Keratinocyte (primary cell): ENCODE measurements around the gene CD2AP. TPM values are rescaled to one million over a fixed set of nuclear protein-coding genes. Genes with fewer than 3 reads are reported as not detected.

Experiments used
- DNase-seq: peaks from one replicate; pipeline ENCODE4 v3.0.0-alpha.2; 2011; ENCODE audit warnings: low read depth, missing footprints, low spot score
- FAIRE-seq: peaks from 2 replicates; lab custom pipeline; 2011; peaks lifted over from hg19 to GRCh38; lab: Jason Lieb, UNC
- H2AFZ ChIP-seq: 2 replicates; pipeline ENCODE4 v1.6.0; 2012; ENCODE audit warnings: low read length, control low read depth, inconsistent platforms; ENCODE audit not compliant: control insufficient read depth
- H3K27ac ChIP-seq: 2 replicates; pipeline ENCODE4 v1.5.1; 2011; ENCODE audit warnings: low read length; ENCODE audit not compliant: control insufficient read depth, insufficient read depth
- H3K27me3 ChIP-seq: 3 replicates; pipeline ENCODE4 v1.6.0; 2011; ENCODE audit warnings: low read length; ENCODE audit not compliant: control insufficient read depth, insufficient read depth; ENCODE audit errors: extremely low read depth
- H3K36me3 ChIP-seq, 2 experiments: 2 replicates in 1 of 2; 3 replicates in 1 of 2; pipeline ENCODE4 v1.5.1; 2011; ENCODE audit warnings: low read length in 2 of 2, mild to moderate bottlenecking in 1 of 2; ENCODE audit not compliant: control insufficient read depth in 2 of 2, insufficient read depth in 2 of 2; ENCODE audit errors: extremely low read depth in 1 of 2
- H3K4me1 ChIP-seq: 3 replicates; pipeline ENCODE4 v1.5.1; 2011; ENCODE audit warnings: low read length; ENCODE audit not compliant: control insufficient read depth, insufficient read depth; ENCODE audit errors: extremely low read depth
- H3K4me2 ChIP-seq: 3 replicates; pipeline ENCODE4 v1.6.0; 2011; ENCODE audit warnings: low read depth, low read length; ENCODE audit not compliant: control insufficient read depth, insufficient read depth; ENCODE audit errors: extremely low read depth
- H3K4me3 ChIP-seq, 3 experiments: fragments of 200-600 bp in 1 of 3; sonication (generic) in 1 of 3; 2 replicates in 2 of 3; 3 replicates in 1 of 3; pipeline ENCODE4 v1.5.1; 2011 to 2016; ENCODE audit warnings: low read length in 3 of 3, mild to moderate bottlenecking in 3 of 3, control low read depth in 2 of 3, inconsistent platforms in 1 of 3, low read depth in 1 of 3, mixed read lengths in 1 of 3, mixed run types in 1 of 3, moderate library complexity in 1 of 3; ENCODE audit not compliant: control insufficient read depth in 2 of 3, insufficient read depth in 2 of 3; ENCODE audit errors: extremely low read depth in 1 of 3
- H3K79me2 ChIP-seq: 2 replicates; pipeline ENCODE4 v1.6.0; 2012; ENCODE audit warnings: low read length; ENCODE audit not compliant: control insufficient read depth, insufficient read depth
- H3K9ac ChIP-seq: 3 replicates; pipeline ENCODE4 v1.6.0; 2011; ENCODE audit warnings: low read length; ENCODE audit not compliant: control insufficient read depth, insufficient read depth; ENCODE audit errors: extremely low read depth
- H3K9me1 ChIP-seq: 3 replicates; pipeline ENCODE4 v1.6.0; 2011; ENCODE audit warnings: low read length; ENCODE audit not compliant: control insufficient read depth, insufficient read depth; ENCODE audit errors: extremely low read depth
- H3K9me3 ChIP-seq: 2 replicates; pipeline ENCODE4 v1.5.1; 2012; ENCODE audit warnings: low read depth, low read length; ENCODE audit not compliant: control insufficient read depth
- H4K20me1 ChIP-seq: 3 replicates; pipeline ENCODE4 v1.6.0; 2011; ENCODE audit warnings: low read length; ENCODE audit not compliant: control insufficient read depth, insufficient read depth; ENCODE audit errors: extremely low read depth
- CTCF ChIP-seq, 3 experiments: IDR thresholded peaks in 1 of 3; conservative IDR thresholded peaks in 1 of 3; optimal IDR thresholded peaks in 1 of 3; 2 replicates in 2 of 3; 3 replicates in 1 of 3; pipeline versions ENCODE3 to v1.5.1; 2011; ENCODE audit warnings: low read length in 3 of 3, mild to moderate bottlenecking in 3 of 3, moderate library complexity in 2 of 3, control low read depth in 1 of 3, inconsistent platforms in 1 of 3; ENCODE audit not compliant: insufficient read depth in 2 of 3; ENCODE audit errors: extremely low read depth in 1 of 3
- EZH2 ChIP-seq: IDR thresholded peaks from one replicate; pipeline ENCODE4 v1.6.1; 2012; ENCODE audit warnings: inconsistent platforms, mild to moderate bottlenecking, low read length, moderate library complexity
- dilution Hi-C: fragments of 300-500 bp; cut with MboI; formaldehyde crosslinking; loops from one replicate; pipeline ENCODE4 v1.7.0; 2020; ENCODE audit warnings: low sequenced_read_pairs; ENCODE audit not compliant: extremely low pct_ligation_motif_present
- polyA plus RNA-seq, 5 experiments: library from polyadenylated mRNA; depleted of rRNA in 3 of 5; stranded (reverse) in 3 of 5; stranded (forward) in 1 of 5; unstranded in 1 of 5; fragments of >200 nt; gene quantifications; 1 replicate in 1 of 5; 2 replicates in 3 of 5; 3 replicates in 1 of 5; pipeline versions ENCODE4 v1.2.1 to v1.2.3, GENCODE V29; 2011 to 2012; ENCODE audit warnings: missing spikeins in 2 of 5, low read depth in 1 of 5, low replicate concordance in 1 of 5

Gene CD2AP
- polyA plus RNA-seq, 1 donor (not counting 4 experiments of a cell fraction or from before 2014, with no cell fraction given): 23.9 TPM

GRCh38 chr6:47452899-47453298, 24.7 kb upstream of the CD2AP start:
- H3K9me1 ChIP-seq: no peaks in the 10 kb centered on the region
- FAIRE-seq (no peak), DNase-seq (no peak)
- TF ChIP-seq EZH2 (no peak), CTCF (optimal IDR thresholded peaks at IDR 0.05 in 1 of 3, IDR thresholded peaks at IDR 0.05 in 1 of 3, conservative IDR thresholded peaks at IDR 0.05 in 1 of 3; ENCODE audit: extremely low read depth in 1 of 3, insufficient read depth in 2 of 3, low read length in 3 of 3) (no peak)
- no peak overlapping the region for H3K4me2 ChIP-seq
- no peaks in the 10 kb centered on the region for H3K27me3 ChIP-seq
- no peaks in the 10 kb centered on the region for H3K36me3 ChIP-seq
- H3K79me2 ChIP-seq: no peaks in the 10 kb centered on the region
- H3K9me3 ChIP-seq: no peaks in the 10 kb centered on the region
- no peak overlapping the region for H3K27ac ChIP-seq
- no peak overlapping the region for H3K4me3 ChIP-seq
- H2AFZ ChIP-seq: no peak overlapping the region
- no peaks in the 10 kb centered on the region for H4K20me1 ChIP-seq
- no peaks in the 10 kb centered on the region for H3K4me1 ChIP-seq
- H3K9ac ChIP-seq: no peak overlapping the region
- dilution Hi-C loops: no loop called here

GRCh38 chr6:47453372-47453936, 24.1 kb upstream of the CD2AP start:
- no peaks in the 10 kb centered on the region for H3K36me3 ChIP-seq
- H3K9me3 ChIP-seq: no peaks in the 10 kb centered on the region
- no peak overlapping the region for H3K4me3 ChIP-seq
- H3K9ac ChIP-seq: no peak overlapping the region
- DNase-seq: no peak
- H3K79me2 ChIP-seq: no peaks in the 10 kb centered on the region
- TF ChIP-seq CTCF (optimal IDR thresholded peaks at IDR 0.05 in 1 of 3, IDR thresholded peaks at IDR 0.05 in 1 of 3, conservative IDR thresholded peaks at IDR 0.05 in 1 of 3; ENCODE audit: extremely low read depth in 1 of 3, insufficient read depth in 2 of 3, low read length in 3 of 3): no peak
- no peak overlapping the region for H2AFZ ChIP-seq
- H3K9me1 ChIP-seq: no peaks in the 10 kb centered on the region
- H4K20me1 ChIP-seq: no peaks in the 10 kb centered on the region
- no peaks in the 10 kb centered on the region for H3K4me1 ChIP-seq
- no peak overlapping the region for H3K4me2 ChIP-seq
- dilution Hi-C loops: no loop called here
- H3K27ac ChIP-seq: no peak overlapping the region
- FAIRE-seq: no peak
- H3K27me3 ChIP-seq: no peaks in the 10 kb centered on the region
